Fibroblast of lung (primary cell): Measurements from ENCODE around the gene SERPINE2. TPM values are rescaled to one million over a fixed set of nuclear protein-coding genes. Genes with fewer than 3 reads are reported as not detected.
A peak's percentile ranks its signal among the peaks of the same experiment; 100 is the strongest.

Experiments
- DNase-seq, 2 donors: peaks; one replicate each; pipeline versions ENCODE4 v3.0.0 to v3.0.0-alpha.2; 2010; ENCODE audit warnings: low read depth in 2 of 2
- H2AFZ ChIP-seq: 2 replicates; pipeline ENCODE4 v1.5.1; 2012; ENCODE audit warnings: low read length, control low read depth, inconsistent platforms
- H3K27ac ChIP-seq: 2 replicates; pipeline ENCODE4 v1.5.1; 2011; ENCODE audit warnings: low read length, control low read depth; ENCODE audit not compliant: insufficient read depth
- H3K27me3 ChIP-seq: 2 replicates; pipeline ENCODE4 v1.5.1; 2011; ENCODE audit warnings: mild to moderate bottlenecking, low read length; ENCODE audit not compliant: control insufficient read depth, insufficient read depth
- H3K36me3 ChIP-seq: 2 replicates; pipeline ENCODE4 v1.5.1; 2011; ENCODE audit warnings: low read length; ENCODE audit not compliant: control insufficient read depth, insufficient read depth
- H3K4me1 ChIP-seq: 2 replicates; pipeline ENCODE4 v1.5.1; 2011; ENCODE audit warnings: low read length; ENCODE audit not compliant: control insufficient read depth, insufficient read depth; ENCODE audit errors: extremely low read depth
- H3K4me2 ChIP-seq: 2 replicates; pipeline ENCODE4 v1.5.1; 2011; ENCODE audit warnings: low read length, control low read depth; ENCODE audit not compliant: insufficient read depth; ENCODE audit errors: extremely low read depth
- H3K4me3 ChIP-seq, 4 experiments: fragments of 200-600 bp in 1 of 4; sonication (generic) in 1 of 4; replicated peaks in 1 of 4; 2 replicates each; pipeline ENCODE4 v1.5.1; 2011 to 2016; ENCODE audit warnings: low read length in 4 of 4, low read depth in 3 of 4, mild to moderate bottlenecking in 3 of 4, control low read depth in 2 of 4, inconsistent platforms in 1 of 4, mixed read lengths in 1 of 4; ENCODE audit not compliant: insufficient read depth in 1 of 4; ENCODE audit errors: control extremely low read depth in 1 of 4
- H3K79me2 ChIP-seq: 2 replicates; pipeline ENCODE4 v1.5.1; 2012; ENCODE audit warnings: mild to moderate bottlenecking, low read length, inconsistent platforms; ENCODE audit not compliant: control insufficient read depth, insufficient read depth
- H3K9ac ChIP-seq: 2 replicates; pipeline ENCODE4 v1.5.1; 2011; ENCODE audit warnings: mild to moderate bottlenecking, low read length, control low read depth; ENCODE audit not compliant: insufficient read depth
- H3K9me3 ChIP-seq: 2 replicates; pipeline ENCODE4 v1.5.1; 2012; ENCODE audit warnings: low read depth, low read length; ENCODE audit not compliant: control insufficient read depth, insufficient read depth
- H4K20me1 ChIP-seq: 2 replicates; pipeline ENCODE4 v1.5.1; 2011; ENCODE audit warnings: low read length; ENCODE audit not compliant: control insufficient read depth, insufficient read depth; ENCODE audit errors: extremely low read depth
- EZH2 ChIP-seq: IDR thresholded peaks from 2 replicates; pipeline ENCODE4 v1.5.1; 2012; ENCODE audit warnings: low read length, control low read depth, mild to moderate bottlenecking; ENCODE audit errors: missing control alignments
- polyA plus RNA-seq, 2 donors: library from polyadenylated mRNA; depleted of rRNA in 1 of 2; stranded (reverse) in 1 of 2; unstranded in 1 of 2; fragments of >200 nt; gene quantifications; 2 replicates each; pipeline ENCODE4 v1.2.1, GENCODE V29; 2011 to 2012; ENCODE audit warnings: missing spikeins in 1 of 2
- total RNA-seq: library from RNA; depleted of rRNA; stranded (reverse); fragments of >200 nt; gene quantifications from 2 replicates; pipeline ENCODE4 v1.2.1, GENCODE V29; 2014
- TF ChIP-seq, protein P1 (sequence below), 2 donors: IDR thresholded peaks in 1 of 2; conservative IDR thresholded peaks in 1 of 2; 1 replicate in 1 of 2; 2 replicates in 1 of 2; pipeline ENCODE4 v1.5.1; 2011 to 2012; ENCODE audit warnings: low read length in 2 of 2, control low read depth in 1 of 2, inconsistent platforms in 1 of 2, low read depth in 1 of 2, mild to moderate bottlenecking in 1 of 2

The SERPINE2 gene
- total and polyA plus RNA-seq, 2 donors (not counting 1 experiment from before 2014, with no cell fraction given) = 77.9 to 149 TPM

DNA sequence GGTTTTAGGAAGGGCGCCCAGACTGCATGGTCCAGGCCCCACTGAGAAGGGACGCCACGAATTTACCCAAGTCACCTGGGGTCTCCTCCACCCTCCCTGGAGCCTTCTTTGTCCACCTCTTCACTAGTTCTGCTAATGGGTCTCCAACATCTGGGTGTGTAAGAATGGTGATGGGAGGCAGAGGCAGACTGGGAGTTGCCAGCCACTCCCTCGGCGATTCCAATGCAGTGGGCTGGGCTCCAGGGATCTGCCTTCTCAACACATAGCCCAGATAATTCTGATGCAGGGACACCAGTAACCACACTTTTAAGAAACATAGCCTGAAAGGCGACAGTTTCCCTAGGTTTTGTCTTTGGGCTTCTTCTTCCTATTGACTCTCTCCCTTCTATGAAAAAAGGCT, 42.7 kb downstream of the SERPINE2 start:
- Histone ChIP-seq H3K36me3 (no peaks in the 10 kb centered on the region), H3K4me2 (no peak overlapping the region), H4K20me1 (no peaks in the 10 kb centered on the region), H3K27ac (no peak overlapping the region), H2AFZ (no peak overlapping the region), H3K4me3 (no peak overlapping the region), H3K27me3 (no peaks in the 10 kb centered on the region), H3K4me1 (no peaks in the 10 kb centered on the region), H3K9me3 (no peaks in the 10 kb centered on the region), H3K9ac (no peak overlapping the region), H3K79me2 (no peaks in the 10 kb centered on the region)
- DNase-seq = no peak
- TF ChIP-seq, protein P1, sequence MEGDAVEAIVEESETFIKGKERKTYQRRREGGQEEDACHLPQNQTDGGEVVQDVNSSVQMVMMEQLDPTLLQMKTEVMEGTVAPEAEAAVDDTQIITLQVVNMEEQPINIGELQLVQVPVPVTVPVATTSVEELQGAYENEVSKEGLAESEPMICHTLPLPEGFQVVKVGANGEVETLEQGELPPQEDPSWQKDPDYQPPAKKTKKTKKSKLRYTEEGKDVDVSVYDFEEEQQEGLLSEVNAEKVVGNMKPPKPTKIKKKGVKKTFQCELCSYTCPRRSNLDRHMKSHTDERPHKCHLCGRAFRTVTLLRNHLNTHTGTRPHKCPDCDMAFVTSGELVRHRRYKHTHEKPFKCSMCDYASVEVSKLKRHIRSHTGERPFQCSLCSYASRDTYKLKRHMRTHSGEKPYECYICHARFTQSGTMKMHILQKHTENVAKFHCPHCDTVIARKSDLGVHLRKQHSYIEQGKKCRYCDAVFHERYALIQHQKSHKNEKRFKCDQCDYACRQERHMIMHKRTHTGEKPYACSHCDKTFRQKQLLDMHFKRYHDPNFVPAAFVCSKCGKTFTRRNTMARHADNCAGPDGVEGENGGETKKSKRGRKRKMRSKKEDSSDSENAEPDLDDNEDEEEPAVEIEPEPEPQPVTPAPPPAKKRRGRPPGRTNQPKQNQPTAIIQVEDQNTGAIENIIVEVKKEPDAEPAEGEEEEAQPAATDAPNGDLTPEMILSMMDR (conservative IDR thresholded peaks at IDR 0.05 in 1 of 2, IDR thresholded peaks at IDR 0.05 in 1 of 2; ENCODE audit: low read depth in 1 of 2, low read length in 2 of 2) = no peak
- TF ChIP-seq EZH2 = no peak

GRCh38 chr2:223995569-223995968, 43.5 kb downstream of the SERPINE2 start:
- Histone ChIP-seq H3K36me3 (no peaks in the 10 kb centered on the region), H3K27me3 (no peaks in the 10 kb centered on the region), H3K9ac (no peak overlapping the region), H3K27ac (no peak overlapping the region), H2AFZ (no peak overlapping the region), H3K9me3 (no peaks in the 10 kb centered on the region), H3K79me2 (no peaks in the 10 kb centered on the region), H4K20me1 (no peaks in the 10 kb centered on the region), H3K4me3 (no peak overlapping the region), H3K4me2 (no peak overlapping the region), H3K4me1 (no peaks in the 10 kb centered on the region)
- no peak for TF ChIP-seq EZH2
- TF ChIP-seq, protein P1 (conservative IDR thresholded peaks at IDR 0.05 in 1 of 2, IDR thresholded peaks at IDR 0.05 in 1 of 2; ENCODE audit: low read depth in 1 of 2, low read length in 2 of 2) = no peak
- DNase-seq = peak; percentile 54 to 75

- Histone ChIP-seq H3K9ac (no peak overlapping the region), H3K9me3 (no peaks in the 10 kb centered on the region), H2AFZ (no peak overlapping the region), H3K27me3 (no peaks in the 10 kb centered on the region), H3K4me2 (no peak overlapping the region), H3K4me1 (no peaks in the 10 kb centered on the region), H3K79me2 (no peaks in the 10 kb centered on the region), H3K27ac (no peak overlapping the region), H3K4me3 (no peak overlapping the region), H3K36me3 (no peaks in the 10 kb centered on the region), H4K20me1 (no peaks in the 10 kb centered on the region)
- no peak for DNase-seq
- no peak for TF ChIP-seq EZH2
- TF ChIP-seq, protein P1 (conservative IDR thresholded peaks at IDR 0.05 in 1 of 2, IDR thresholded peaks at IDR 0.05 in 1 of 2; ENCODE audit: low read depth in 1 of 2, low read length in 2 of 2) = no peak
Observed at GRCh38 chr2:223994562-223995162, 44.4 kb downstream of the SERPINE2 start.
